Measurements from ENCODE around the gene ADARB1. TPM values are rescaled to one million over a fixed set of nuclear protein-coding genes. Genes with fewer than 3 reads are reported as not detected.

The ADARB1 gene
- total and polyA plus RNA-seq, 9 of the 15 experiments (the other 6 are each of a cell fraction or from before 2014, with no cell fraction given) = 6.7 to 16.0 (median 8.3) TPM

GRCh38 chr21:45256912-45257672 is 182.7 kb downstream of the ADARB1 start (continued):
- TF ChIP-seq TARDBP (IDR thresholded peaks at IDR 0.05) (peak; percentile 58), SMARCE1 (IDR thresholded peaks at IDR 0.05) (peak; percentile 89), TEAD1 (CRISPR knock-in tag; IDR thresholded peaks at IDR 0.05) (peak; percentile 93 to 96), ZNF785 (CRISPR knock-in tag; IDR thresholded peaks at IDR 0.05) (no peak), ZNF511 (CRISPR knock-in tag; IDR thresholded peaks at IDR 0.05) (no peak), ZNF263 (CRISPR knock-in tag; IDR thresholded peaks at IDR 0.05; ENCODE audit: borderline replicate concordance) (0 out of 2 replicates have a peak, but pooled peaks have one; percentile 25), ZNF133 (CRISPR knock-in tag; IDR thresholded peaks at IDR 0.05) (no peak), TEAD2 (tag; IDR thresholded peaks at IDR 0.05) (peak; percentile 82), ATF7 (IDR thresholded peaks at IDR 0.05) (peak; percentile 66), ZSCAN32 (CRISPR knock-in tag; IDR thresholded peaks at IDR 0.05) (no peak), HINFP (tag; conservative IDR thresholded peaks at IDR 0.05; ENCODE audit: low read depth) (no peak), MAFF (IDR thresholded peaks at IDR 0.05; ENCODE audit: low read length) (no peak), POLR2AphosphoS2 (IDR thresholded peaks at IDR 0.05; ENCODE audit: low read length) (no peak), ZNF121 (CRISPR knock-in tag; conservative IDR thresholded peaks at IDR 0.05) (no peak), PHTF2 (CRISPR knock-in tag; IDR thresholded peaks at IDR 0.05) (no peak), ZNF12 (CRISPR knock-in tag; IDR thresholded peaks at IDR 0.05) (no peak), ZKSCAN3 (CRISPR knock-in tag; IDR thresholded peaks at IDR 0.05) (no peak), HNRNPLL (IDR thresholded peaks at IDR 0.05; ENCODE audit: low read depth, low read length, poor library complexity, severe bottlenecking) (no peak), SMAD1 (IDR thresholded peaks at IDR 0.05; ENCODE audit: low read depth, low read length, partially characterized antibody) (no peak), ZNF41 (CRISPR knock-in tag; conservative IDR thresholded peaks at IDR 0.05) (0 out of 2 replicates have a peak, but pooled peaks have one; percentile 55), ZNF57 (CRISPR knock-in tag; IDR thresholded peaks at IDR 0.05) (0 out of 2 replicates have a peak, but pooled peaks have one; percentile 24), NFE2L1 (tag; IDR thresholded peaks at IDR 0.05; ENCODE audit: borderline replicate concordance, low read depth) (no peak)
- TF ChIP-seq, protein P1, sequence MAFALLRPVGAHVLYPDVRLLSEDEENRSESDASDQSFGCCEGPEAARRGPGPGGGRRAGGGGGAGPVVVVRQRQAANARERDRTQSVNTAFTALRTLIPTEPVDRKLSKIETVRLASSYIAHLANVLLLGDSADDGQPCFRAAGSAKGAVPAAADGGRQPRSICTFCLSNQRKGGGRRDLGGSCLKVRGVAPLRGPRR (CRISPR knock-in tag; IDR thresholded peaks at IDR 0.05) = no peak
- TF ChIP-seq, protein P2, sequence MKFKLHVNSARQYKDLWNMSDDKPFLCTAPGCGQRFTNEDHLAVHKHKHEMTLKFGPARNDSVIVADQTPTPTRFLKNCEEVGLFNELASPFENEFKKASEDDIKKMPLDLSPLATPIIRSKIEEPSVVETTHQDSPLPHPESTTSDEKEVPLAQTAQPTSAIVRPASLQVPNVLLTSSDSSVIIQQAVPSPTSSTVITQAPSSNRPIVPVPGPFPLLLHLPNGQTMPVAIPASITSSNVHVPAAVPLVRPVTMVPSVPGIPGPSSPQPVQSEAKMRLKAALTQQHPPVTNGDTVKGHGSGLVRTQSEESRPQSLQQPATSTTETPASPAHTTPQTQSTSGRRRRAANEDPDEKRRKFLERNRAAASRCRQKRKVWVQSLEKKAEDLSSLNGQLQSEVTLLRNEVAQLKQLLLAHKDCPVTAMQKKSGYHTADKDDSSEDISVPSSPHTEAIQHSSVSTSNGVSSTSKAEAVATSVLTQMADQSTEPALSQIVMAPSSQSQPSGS (CRISPR knock-in tag; IDR thresholded peaks at IDR 0.05) = no peak
- TF ChIP-seq, protein P3, sequence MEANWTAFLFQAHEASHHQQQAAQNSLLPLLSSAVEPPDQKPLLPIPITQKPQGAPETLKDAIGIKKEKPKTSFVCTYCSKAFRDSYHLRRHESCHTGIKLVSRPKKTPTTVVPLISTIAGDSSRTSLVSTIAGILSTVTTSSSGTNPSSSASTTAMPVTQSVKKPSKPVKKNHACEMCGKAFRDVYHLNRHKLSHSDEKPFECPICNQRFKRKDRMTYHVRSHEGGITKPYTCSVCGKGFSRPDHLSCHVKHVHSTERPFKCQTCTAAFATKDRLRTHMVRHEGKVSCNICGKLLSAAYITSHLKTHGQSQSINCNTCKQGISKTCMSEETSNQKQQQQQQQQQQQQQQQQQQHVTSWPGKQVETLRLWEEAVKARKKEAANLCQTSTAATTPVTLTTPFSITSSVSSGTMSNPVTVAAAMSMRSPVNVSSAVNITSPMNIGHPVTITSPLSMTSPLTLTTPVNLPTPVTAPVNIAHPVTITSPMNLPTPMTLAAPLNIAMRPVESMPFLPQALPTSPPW (CRISPR knock-in tag; IDR thresholded peaks at IDR 0.05) = peak; percentile 56; the same call in 1 of the 2 replicates

All from K562 (cell line).